Measurements from ENCODE around the gene NMNAT3. TPM values are rescaled to one million over a fixed set of nuclear protein-coding genes. Genes with fewer than 3 reads are reported as not detected.

Gene NMNAT3
- total and polyA plus RNA-seq, 2 experiments from 2014 or later, result 8.3 to 9.2 TPM

GRCh38 chr3:139523166-139523565, 154.6 kb downstream of the NMNAT3 start:
- H3K27me3 Mint-ChIP-seq (ENCODE audit: insufficient read depth, low read depth, poor library complexity), result peaks cover 19% of the 10 kb centered on the region
- no peaks in the 10 kb centered on the region for H3K9me3 Mint-ChIP-seq
- Histone ChIP-seq H3K27ac (ENCODE audit: low read depth) (no peak overlapping the region), H3K4me3 (no peak overlapping the region), H3K4me2 (no peak overlapping the region), H3K4me1 (ENCODE audit: insufficient read depth) (peaks cover 23% of the 10 kb centered on the region), H3K27me3 (ENCODE audit: insufficient read depth) (0 out of 2 replicates have a peak, but pooled peaks cover 4% of the 10 kb centered on the region), H4K20me1 (replicated peaks; ENCODE audit: insufficient read depth) (no peaks in the 10 kb centered on the region), H3F3A (replicated peaks; ENCODE audit: low read depth) (no peaks in the 10 kb centered on the region), H3K79me2 (replicated peaks; ENCODE audit: insufficient read depth) (no peaks in the 10 kb centered on the region), H3K9me2 (ENCODE audit: insufficient read depth) (0 out of 2 replicates have a peak, but pooled peaks cover 3% of the 10 kb centered on the region), H2AFZ (no peak overlapping the region), H3K36me3 (ENCODE audit: insufficient read depth) (no peaks in the 10 kb centered on the region)
- no peak for TF ChIP-seq ZNF114 (CRISPR knock-in tag; IDR thresholded peaks at IDR 0.05)
- no peak for TF ChIP-seq JUNB (IDR thresholded peaks at IDR 0.05; ENCODE audit: unreplicated experiment)
- no peak for TF ChIP-seq NANOG (IDR thresholded peaks at IDR 0.05; ENCODE audit: borderline replicate concordance)
- TF ChIP-seq ZNF331 (CRISPR knock-in tag; IDR thresholded peaks at IDR 0.05; ENCODE audit: low read depth), result no peak
- DNase-seq (ENCODE audit: low spot score) (no peak), ATAC-seq (no peak)
- no peak overlapping the region for H3K4me3 Mint-ChIP-seq
- H3K27ac Mint-ChIP-seq, result no peak overlapping the region
- H3K36me3 Mint-ChIP-seq (ENCODE audit: low read depth), result peaks cover 8% of the 10 kb centered on the region; the same call in 2 of the 3 replicates
- peaks cover 35% of the 10 kb centered on the region for H3K4me1 Mint-ChIP-seq

GRCh38 chr3:139522421-139522820, 155.4 kb downstream of the NMNAT3 start:
- peak; percentile 60 to 64 for TF ChIP-seq CTCF (conservative IDR thresholded peaks at IDR 0.05; ENCODE audit: low read depth in 2 of 2)
- no peak for TF ChIP-seq JUNB (IDR thresholded peaks at IDR 0.05; ENCODE audit: unreplicated experiment)
- peaks cover 19% of the 10 kb centered on the region for H3K27me3 Mint-ChIP-seq (ENCODE audit: insufficient read depth, low read depth, poor library complexity)
- H3K4me3 Mint-ChIP-seq, result no peak overlapping the region
- Histone ChIP-seq H2AFZ (no peak overlapping the region), H3K36me3 (ENCODE audit: insufficient read depth) (no peaks in the 10 kb centered on the region), H4K20me1 (replicated peaks; ENCODE audit: insufficient read depth) (no peaks in the 10 kb centered on the region), H3K4me1 (ENCODE audit: insufficient read depth) (peaks cover 23% of the 10 kb centered on the region), H3K4me3 (no peak overlapping the region), H3K4me2 (no peak overlapping the region), H3K27ac (ENCODE audit: low read depth) (no peak overlapping the region), H3K9me2 (ENCODE audit: insufficient read depth) (0 out of 2 replicates have a peak, but pooled peaks cover 3% of the 10 kb centered on the region), H3F3A (replicated peaks; ENCODE audit: low read depth) (no peaks in the 10 kb centered on the region), H3K79me2 (replicated peaks; ENCODE audit: insufficient read depth) (no peaks in the 10 kb centered on the region), H3K27me3 (ENCODE audit: insufficient read depth) (0 out of 2 replicates have a peak, but pooled peaks cover 4% of the 10 kb centered on the region)
- DNase-seq (ENCODE audit: low spot score), result peak; percentile 67
- H3K27ac Mint-ChIP-seq, result no peak overlapping the region; the same call in 1 of the 2 replicates
- peak; percentile 56 for ATAC-seq
- peaks cover 8% of the 10 kb centered on the region; the same call in 2 of the 3 replicates for H3K36me3 Mint-ChIP-seq (ENCODE audit: low read depth)
- no peaks in the 10 kb centered on the region for H3K9me3 Mint-ChIP-seq
- H3K4me1 Mint-ChIP-seq, result peaks cover 35% of the 10 kb centered on the region

GRCh38 chr3:139521816-139522215, 156.0 kb downstream of the NMNAT3 start:
- no peaks in the 10 kb centered on the region for H4K20me1 ChIP-seq (replicated peaks; ENCODE audit: insufficient read depth)
- H3K4me1 ChIP-seq (ENCODE audit: insufficient read depth), result peaks cover 23% of the 10 kb centered on the region
- Mint-ChIP-seq H3K9me3 (no peaks in the 10 kb centered on the region), H3K4me1 (peaks cover 35% of the 10 kb centered on the region), H3K27ac (no peak overlapping the region), H3K4me3 (no peak overlapping the region), H3K27me3 (ENCODE audit: insufficient read depth, low read depth, poor library complexity) (peaks cover 19% of the 10 kb centered on the region), H3K36me3 (ENCODE audit: low read depth) (peaks cover 8% of the 10 kb centered on the region; the same call in 2 of the 3 replicates)
- no peak overlapping the region for H3K4me3 ChIP-seq
- H3K79me2 ChIP-seq (replicated peaks; ENCODE audit: insufficient read depth), result no peaks in the 10 kb centered on the region
- DNase-seq (ENCODE audit: low spot score) (no peak), ATAC-seq (no peak)
- H3K9me2 ChIP-seq (ENCODE audit: insufficient read depth), result 0 out of 2 replicates have a peak, but pooled peaks cover 3% of the 10 kb centered on the region
- H3K27ac ChIP-seq (ENCODE audit: low read depth), result no peak overlapping the region
- no peak overlapping the region for H2AFZ ChIP-seq
- H3K4me2 ChIP-seq, result no peak overlapping the region
- no peaks in the 10 kb centered on the region for H3K36me3 ChIP-seq (ENCODE audit: insufficient read depth)
- H3K27me3 ChIP-seq (ENCODE audit: insufficient read depth), result 0 out of 2 replicates have a peak, but pooled peaks cover 4% of the 10 kb centered on the region
- no peaks in the 10 kb centered on the region for H3F3A ChIP-seq (replicated peaks; ENCODE audit: low read depth)
- TF ChIP-seq ETS1 (IDR thresholded peaks at IDR 0.05), result no peak
- TF ChIP-seq NANOG (IDR thresholded peaks at IDR 0.05; ENCODE audit: borderline replicate concordance), result no peak
- TF ChIP-seq EZH2phosphoT487 (IDR thresholded peaks at IDR 0.05; ENCODE audit: unreplicated experiment), result no peak
- TF ChIP-seq POLR2AphosphoS5 (IDR thresholded peaks at IDR 0.05; ENCODE audit: low read depth), result no peak
- no peak for TF ChIP-seq STAT1 (IDR thresholded peaks at IDR 0.05; ENCODE audit: unreplicated experiment)

Data from GM23338 (cell line).